ENCODE measurements around the gene SCAMP1. TPM values are rescaled to one million over a fixed set of nuclear protein-coding genes. Genes with fewer than 3 reads are reported as not detected.

Gene SCAMP1
- total and polyA plus RNA-seq, 2 of the 13 experiments (the other 11 are each of a cell fraction or from before 2014, with no cell fraction given), result 18.2 to 33.7 TPM

DNA sequence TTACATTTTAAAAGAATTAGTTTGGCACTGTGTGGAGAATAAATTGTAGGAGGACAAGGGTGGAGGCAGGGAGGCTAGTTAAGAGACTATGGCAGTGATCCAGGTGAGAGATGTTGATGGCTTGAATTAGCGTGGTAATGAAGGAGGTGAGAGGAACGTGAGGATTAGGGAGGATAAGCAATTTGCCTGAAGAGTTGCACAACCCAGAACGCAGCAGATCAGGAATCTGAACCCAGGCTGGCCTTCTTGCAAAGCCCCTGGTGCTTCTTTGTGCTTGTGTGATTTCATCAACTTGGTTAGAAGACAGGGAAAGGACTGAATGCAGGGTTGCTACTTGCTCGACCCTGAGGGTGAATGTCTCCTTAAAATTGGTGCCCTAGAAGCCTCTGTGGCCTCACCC, 6.9 kb upstream of the SCAMP1 start (continued):
- TF ChIP-seq, protein P1, sequence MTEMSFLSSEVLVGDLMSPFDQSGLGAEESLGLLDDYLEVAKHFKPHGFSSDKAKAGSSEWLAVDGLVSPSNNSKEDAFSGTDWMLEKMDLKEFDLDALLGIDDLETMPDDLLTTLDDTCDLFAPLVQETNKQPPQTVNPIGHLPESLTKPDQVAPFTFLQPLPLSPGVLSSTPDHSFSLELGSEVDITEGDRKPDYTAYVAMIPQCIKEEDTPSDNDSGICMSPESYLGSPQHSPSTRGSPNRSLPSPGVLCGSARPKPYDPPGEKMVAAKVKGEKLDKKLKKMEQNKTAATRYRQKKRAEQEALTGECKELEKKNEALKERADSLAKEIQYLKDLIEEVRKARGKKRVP (CRISPR knock-in tag; IDR thresholded peaks at IDR 0.05), result peak in 1 of 2 experiments; percentile 33; a peak in 1 of 4 replicates
- TF ChIP-seq CEBPG (CRISPR knock-in tag; IDR thresholded peaks at IDR 0.05) (peak; percentile 69), NFKBIZ (CRISPR knock-in tag; IDR thresholded peaks at IDR 0.05) (no peak), ZNF318 (CRISPR knock-in tag; IDR thresholded peaks at IDR 0.05) (no peak)

Measured in HepG2 (cell line).